H9 (cell line): ENCODE measurements around the gene DNAJC17. TPM values are rescaled to one million over a fixed set of nuclear protein-coding genes. Genes with fewer than 3 reads are reported as not detected.

Experiments used
- DNase-seq: peaks from one replicate; pipeline ENCODE4 v3.0.0-alpha.2; 2017
- H2AFZ ChIP-seq: one replicate; pipeline ENCODE4 v1.6.1; 2013; ENCODE audit warnings: mild to moderate bottlenecking, low read length, control low read depth, moderate library complexity
- H2AK5ac ChIP-seq: 2 replicates; pipeline ENCODE4 v1.6.1; 2013; ENCODE audit warnings: low read length, control low read depth, mixed read lengths; ENCODE audit not compliant: insufficient read length
- H2BK120ac ChIP-seq: one replicate; pipeline ENCODE4 v1.6.1; 2013; ENCODE audit warnings: low read depth, mild to moderate bottlenecking, low read length, control low read depth, inconsistent platforms; ENCODE audit not compliant: poor library complexity, severe bottlenecking
- H2BK12ac ChIP-seq: 2 replicates; pipeline ENCODE4 v1.6.1; 2013; ENCODE audit warnings: low read length, control low read depth, mixed read lengths, low read depth; ENCODE audit not compliant: insufficient read length
- H2BK15ac ChIP-seq: 2 replicates; pipeline ENCODE4 v1.6.1; 2013; ENCODE audit warnings: low read depth, low read length, control low read depth
- H2BK20ac ChIP-seq: one replicate; pipeline ENCODE4 v1.6.1; 2013; ENCODE audit warnings: low read depth, mild to moderate bottlenecking, low read length, control low read depth, inconsistent platforms; ENCODE audit not compliant: poor library complexity, severe bottlenecking
- H2BK5ac ChIP-seq: 2 replicates; pipeline ENCODE4 v1.6.1; 2013; ENCODE audit warnings: low read length, control low read depth, mixed read lengths; ENCODE audit not compliant: insufficient read length
- H3K14ac ChIP-seq: 2 replicates; pipeline ENCODE4 v1.6.1; 2013; ENCODE audit warnings: low read length, control low read depth; ENCODE audit not compliant: insufficient read depth
- H3K18ac ChIP-seq: 2 replicates; pipeline ENCODE4 v1.6.1; 2013; ENCODE audit warnings: low read depth, mild to moderate bottlenecking, mixed read lengths, low read length, control low read depth; ENCODE audit not compliant: insufficient read length
- H3K23ac ChIP-seq: 2 replicates; pipeline ENCODE4 v1.6.1; 2013; ENCODE audit warnings: low read length, control low read depth, mixed read lengths, low read depth; ENCODE audit not compliant: insufficient read length
- H3K23me2 ChIP-seq: 2 replicates; pipeline ENCODE4 v1.6.1; 2013; ENCODE audit warnings: low read depth, mild to moderate bottlenecking, mixed read lengths, low read length, control low read depth; ENCODE audit not compliant: insufficient read length, poor library complexity, severe bottlenecking
- H3K27ac ChIP-seq: 2 replicates; pipeline ENCODE4 v1.5.1; 2013; ENCODE audit warnings: low read length, control low read depth, mixed read lengths, low read depth; ENCODE audit not compliant: insufficient read length
- H3K27me3 ChIP-seq: 2 replicates; pipeline ENCODE4 v1.6.1; 2013; ENCODE audit warnings: low read length, control low read depth, inconsistent platforms; ENCODE audit not compliant: insufficient read depth
- H3K4ac ChIP-seq: 2 replicates; pipeline ENCODE4 v1.6.1; 2013; ENCODE audit warnings: low read depth, mild to moderate bottlenecking, control low read depth, inconsistent platforms, low read length, moderate library complexity
- H3K4me1 ChIP-seq: 2 replicates; pipeline ENCODE4 v1.6.1; 2013; ENCODE audit warnings: low read length, control low read depth, inconsistent platforms; ENCODE audit not compliant: insufficient read depth
- H3K4me2 ChIP-seq: 2 replicates; pipeline ENCODE4 v1.6.1; 2013; ENCODE audit warnings: low read length, control low read depth, mixed read lengths; ENCODE audit not compliant: insufficient read length, insufficient read depth
- H3K56ac ChIP-seq: 2 replicates; pipeline ENCODE4 v1.6.1; 2013; ENCODE audit warnings: low read depth, mild to moderate bottlenecking, mixed read lengths, low read length, control low read depth; ENCODE audit not compliant: insufficient read length
- H3K79me1 ChIP-seq: 2 replicates; pipeline ENCODE4 v1.6.1; 2013; ENCODE audit warnings: low read depth, mild to moderate bottlenecking, moderate library complexity, low read length, control low read depth, inconsistent platforms; ENCODE audit not compliant: insufficient read depth, poor library complexity, severe bottlenecking
- H3K79me2 ChIP-seq: 2 replicates; pipeline ENCODE4 v1.6.1; 2013; ENCODE audit warnings: low read length, control low read depth, inconsistent platforms; ENCODE audit not compliant: insufficient read depth
- H3K9ac ChIP-seq: 2 replicates; pipeline ENCODE4 v1.6.1; 2013; ENCODE audit warnings: low read length, control low read depth, mixed read lengths; ENCODE audit not compliant: insufficient read length; ENCODE audit errors: extremely low read depth
- H3K9me3 ChIP-seq: one replicate; pipeline ENCODE4 v1.6.1; 2013; ENCODE audit warnings: low read depth, low read length, inconsistent platforms; ENCODE audit not compliant: control insufficient read depth
- H3T11ph ChIP-seq: one replicate; pipeline ENCODE4 v1.6.1; 2013; ENCODE audit warnings: mild to moderate bottlenecking, low read length, control low read depth, inconsistent platforms
- H4K20me1 ChIP-seq: one replicate; pipeline ENCODE4 v1.6.1; 2013; ENCODE audit not compliant: control insufficient read depth, insufficient read length, insufficient read depth
- H4K5ac ChIP-seq: 2 replicates; pipeline ENCODE4 v1.6.1; 2013; ENCODE audit warnings: low read depth, mild to moderate bottlenecking, mixed read lengths, low read length, control low read depth; ENCODE audit not compliant: insufficient read length
- H4K8ac ChIP-seq: replicated peaks from 2 replicates; pipeline ENCODE4 v1.6.1; 2013; ENCODE audit warnings: low read length, control low read depth, mixed read lengths, low read depth; ENCODE audit not compliant: insufficient read length
- H4K91ac ChIP-seq: 2 replicates; pipeline ENCODE4 v1.6.1; 2013; ENCODE audit warnings: low read depth, mild to moderate bottlenecking, moderate library complexity, mixed read lengths, low read length, control low read depth; ENCODE audit not compliant: insufficient read length
- H3K27ac Mint-ChIP-seq, 3 experiments: 2 replicates in 2 of 3; 3 replicates in 1 of 3; pipeline ENCODE4 v1.8.0; 2020 to 2021; ENCODE audit warnings: mixed read lengths in 3 of 3, mild to moderate bottlenecking in 1 of 3, moderate library complexity in 1 of 3
- H3K27me3 Mint-ChIP-seq: 2 replicates; pipeline ENCODE4 v1.8.0; 2021; ENCODE audit warnings: low read depth, mild to moderate bottlenecking, moderate library complexity, mixed read lengths
- H3K36me3 Mint-ChIP-seq, 3 experiments: 2 replicates in 2 of 3; 3 replicates in 1 of 3; pipeline ENCODE4 v1.8.0; 2020 to 2021; ENCODE audit warnings: low read depth in 3 of 3, mixed read lengths in 3 of 3; ENCODE audit not compliant: insufficient read depth in 1 of 3
- H3K4me1 Mint-ChIP-seq, 2 experiments: 2 replicates each; pipeline ENCODE4 v1.8.0; 2020; ENCODE audit warnings: mixed read lengths in 2 of 2
- H3K4me3 Mint-ChIP-seq, 2 experiments: 2 replicates in 1 of 2; 3 replicates in 1 of 2; pipeline ENCODE4 v1.8.0; 2020 to 2021; ENCODE audit warnings: mild to moderate bottlenecking in 2 of 2, mixed read lengths in 2 of 2, moderate library complexity in 1 of 2
- H3K9me3 Mint-ChIP-seq, 2 experiments: 2 replicates in 1 of 2; 3 replicates in 1 of 2; pipeline ENCODE4 v1.8.0; 2020; ENCODE audit warnings: mild to moderate bottlenecking in 2 of 2, mixed read lengths in 2 of 2, moderate library complexity in 1 of 2
- CTCF ChIP-seq: fragments of 200-600 bp; sonication (generic); conservative IDR thresholded peaks from 3 replicates; pipeline ENCODE4 v1.8.0; 2021; ENCODE audit warnings: antibody characterized with exemption, mild to moderate bottlenecking
- WGBS: extraction: QIAGEN DNeasy Blood & Tissue Kit; methylation state at CpG from one replicate; pipeline ENCODE4 v1.1.7; 2013; ENCODE audit warnings: missing lambda C conversion rate, low lambda C conversion rate, mixed read lengths; ENCODE audit not compliant: insufficient read length; ENCODE audit errors: extremely low coverage; 5-methylcytosine and 5-hydroxymethylcytosine counted together
- total RNA-seq: library from RNA; stranded (reverse); gene quantifications from 2 replicates; pipeline ENCODE4 v1.2.1, GENCODE V29; 2021

The DNAJC17 gene
- total RNA-seq, 1 experiment from 2014 or later = 38.3 TPM

DNA sequence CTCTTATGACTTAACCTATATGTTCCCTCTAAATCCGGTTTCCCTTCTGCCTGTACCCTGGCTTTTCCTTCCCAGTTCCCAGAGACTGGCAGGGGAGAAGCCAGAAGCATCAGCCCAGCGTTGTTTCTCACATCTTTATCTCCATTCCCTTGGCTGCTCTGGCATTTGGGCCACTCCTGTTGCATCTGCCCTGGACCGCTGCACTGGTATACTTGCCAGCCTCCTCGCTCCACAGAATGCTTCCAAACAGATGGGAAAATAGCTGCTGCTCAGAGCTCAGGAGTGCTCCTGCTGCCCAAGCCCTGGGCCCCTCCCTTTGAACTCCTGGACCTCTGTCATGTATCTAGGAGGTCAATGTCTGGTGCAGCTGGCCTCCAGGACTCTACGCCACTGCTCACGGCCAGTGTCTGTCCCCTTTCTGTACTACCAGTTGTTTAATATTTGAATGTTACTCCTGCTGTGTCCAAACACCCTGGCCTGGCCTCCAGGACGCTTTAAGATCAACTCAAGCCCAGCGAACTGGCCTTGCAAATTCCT lies 43.4 kb upstream of the DNAJC17 start:
- no peak overlapping the region for H4K91ac ChIP-seq
- no peak for DNase-seq
- no peak overlapping the region for H2BK15ac ChIP-seq
- H2BK20ac ChIP-seq = no peak overlapping the region
- Mint-ChIP-seq H3K36me3 (peaks cover 35 to 83% (median 66%) of the 10 kb centered on the region in 3 experiments), H3K4me3 (no peak overlapping the region), H3K27ac (no peak overlapping the region), H3K27me3 (no peaks in the 10 kb centered on the region), H3K4me1 (peaks cover 26% of the 10 kb centered on the region in 2 experiments), H3K9me3 (no peaks in the 10 kb centered on the region)
- no peak overlapping the region for H2BK5ac ChIP-seq
- H4K8ac ChIP-seq = no peak overlapping the region
- no peak overlapping the region for H2BK120ac ChIP-seq
- H3K27me3 ChIP-seq = no peaks in the 10 kb centered on the region
- H3K14ac ChIP-seq = no peak overlapping the region
- H3K79me2 ChIP-seq = peaks cover 4% of the 10 kb centered on the region; the same call in 1 of the 2 replicates
- H3K9me3 ChIP-seq = no peaks in the 10 kb centered on the region
- H3T11ph ChIP-seq = no peak overlapping the region
- no peak overlapping the region for H2AK5ac ChIP-seq
- no peak overlapping the region for H3K27ac ChIP-seq
- H4K20me1 ChIP-seq = no peaks in the 10 kb centered on the region
- H3K4me2 ChIP-seq = no peak overlapping the region
- H2BK12ac ChIP-seq = no peak overlapping the region
- H3K18ac ChIP-seq = no peak overlapping the region
- peaks cover 5% of the 10 kb centered on the region for H3K79me1 ChIP-seq
- WGBS = no CpG with 5 or more reads among the region's 8 CpGs
- H3K4me1 ChIP-seq = peaks cover 10% of the 10 kb centered on the region; the same call in 1 of the 2 replicates
- H3K23ac ChIP-seq = no peak overlapping the region
- H4K5ac ChIP-seq = no peak overlapping the region
- H3K23me2 ChIP-seq = no peaks in the 10 kb centered on the region
- H3K4ac ChIP-seq = no peak overlapping the region
- no peak overlapping the region for H3K56ac ChIP-seq
- no peak overlapping the region for H2AFZ ChIP-seq
- TF ChIP-seq CTCF = no peak
- H3K9ac ChIP-seq = no peak overlapping the region
